H1 (cell line): Measurements from ENCODE around the gene FGF14. TPM values are rescaled to one million over a fixed set of nuclear protein-coding genes. Genes with fewer than 3 reads are reported as not detected.

Experiments used
- CTCF ChIA-PET: fragments of 300-600 bp; sonication (Branson Sonifier 250); formaldehyde crosslinking; loops from one replicate; lab custom pipeline; 2021; ENCODE audit not compliant: partially characterized antibody; lab: Charles Lee
- POLR2A ChIA-PET: fragments of 300-600 bp; sonication (Branson Sonifier 250); formaldehyde crosslinking; loops from one replicate; lab custom pipeline; 2021; ENCODE audit warnings: inconsistent platforms; ENCODE audit not compliant: partially characterized antibody; lab: Charles Lee
- DNase-seq, 2 experiments: peaks; one replicate each; pipeline versions ENCODE4 v3.0.0 to v3.0.0-alpha.2; 2010 to 2022; ENCODE audit warnings: low spot score in 2 of 2, low read depth in 1 of 2, mixed read lengths in 1 of 2
- FAIRE-seq: peaks from 2 replicates; lab custom pipeline; 2011; peaks lifted over from hg19 to GRCh38; lab: Jason Lieb, UNC
- H2AFZ ChIP-seq: 2 replicates; pipeline ENCODE4 v1.8.1; 2012; ENCODE audit warnings: low read length, inconsistent platforms
- H2AK5ac ChIP-seq: 2 replicates; pipeline ENCODE4 v1.6.1; 2013; ENCODE audit warnings: low read depth, low read length
- H2BK120ac ChIP-seq: replicated peaks from 2 replicates; pipeline ENCODE3; 2013; ENCODE audit warnings: low read depth, low read length, inconsistent platforms
- H2BK12ac ChIP-seq: 2 replicates; pipeline ENCODE4 v1.6.1; 2013; ENCODE audit warnings: low read depth, low read length
- H2BK15ac ChIP-seq: 2 replicates; pipeline ENCODE4 v1.6.1; 2013; ENCODE audit warnings: low read length
- H2BK20ac ChIP-seq: 2 replicates; pipeline ENCODE4 v1.6.1; 2013; ENCODE audit warnings: low read length
- H2BK5ac ChIP-seq: 2 replicates; pipeline ENCODE4 v1.6.1; 2013; ENCODE audit warnings: low read depth, low read length
- H3K14ac ChIP-seq: 2 replicates; pipeline ENCODE4 v1.6.1; 2013; ENCODE audit warnings: inconsistent platforms; ENCODE audit not compliant: insufficient read length
- H3K18ac ChIP-seq: 2 replicates; pipeline ENCODE4 v1.6.1; 2013; ENCODE audit warnings: low read length; ENCODE audit errors: extremely low read depth
- H3K23ac ChIP-seq: 2 replicates; pipeline ENCODE4 v1.6.1; 2013; ENCODE audit warnings: inconsistent platforms; ENCODE audit not compliant: insufficient read length
- H3K23me2 ChIP-seq: 2 replicates; pipeline ENCODE4 v1.6.1; 2013; ENCODE audit warnings: low read depth, low read length
- H3K27ac ChIP-seq: 2 replicates; pipeline ENCODE4 v1.6.1; 2011; ENCODE audit warnings: low read depth, low read length, inconsistent platforms
- H3K27me3 ChIP-seq, 4 experiments: replicated peaks in 1 of 4; 1 replicate in 1 of 4; 2 replicates in 3 of 4; pipeline versions ENCODE4 v1.6.1 to v1.8.1; 2011 to 2013; ENCODE audit warnings: low read length in 3 of 4, mild to moderate bottlenecking in 3 of 4, inconsistent platforms in 2 of 4, mixed read lengths in 2 of 4, moderate library complexity in 1 of 4; ENCODE audit not compliant: control insufficient read depth in 3 of 4, insufficient read depth in 3 of 4; ENCODE audit errors: extremely low read depth in 1 of 4
- H3K36me3 ChIP-seq, 4 experiments: 2 replicates each; pipeline versions ENCODE4 v1.6.1 to v1.8.1; 2011 to 2013; ENCODE audit warnings: mild to moderate bottlenecking in 4 of 4, low read length in 3 of 4, moderate library complexity in 2 of 4, control low read depth in 1 of 4, inconsistent platforms in 1 of 4; ENCODE audit not compliant: insufficient read depth in 4 of 4, control insufficient read depth in 2 of 4
- H3K4ac ChIP-seq: replicated peaks from 2 replicates; pipeline ENCODE3; 2013; ENCODE audit warnings: low read length, low read depth, mixed read lengths, inconsistent platforms; ENCODE audit not compliant: insufficient read length
- H3K4me1 ChIP-seq, 4 experiments: replicated peaks in 1 of 4; 1 replicate in 1 of 4; 2 replicates in 3 of 4; pipeline versions ENCODE4 v1.6.1 to v1.8.1; 2011 to 2013; ENCODE audit warnings: low read length in 3 of 4, inconsistent platforms in 2 of 4, mixed read lengths in 1 of 4; ENCODE audit not compliant: insufficient read depth in 4 of 4, control insufficient read depth in 3 of 4
- H3K4me2 ChIP-seq, 2 experiments: 2 replicates each; pipeline versions ENCODE4 v1.6.1 to v1.8.1; 2011 to 2013; ENCODE audit warnings: low read depth in 2 of 2, low read length in 2 of 2, control low read depth in 1 of 2, inconsistent platforms in 1 of 2, mild to moderate bottlenecking in 1 of 2; ENCODE audit not compliant: insufficient read depth in 1 of 2
- H3K4me3 ChIP-seq, 4 experiments: fragments of 200-600, 300-600 bp in 1 of 4; sonication (generic), shearing (Covaris generic), sonication (Bioruptor Twin) in 1 of 4; 2 replicates each; pipeline versions ENCODE4 v1.5.1 to v1.8.1; 2011 to 2016; ENCODE audit warnings: low read length in 4 of 4, low read depth in 3 of 4, control low read depth in 2 of 4, inconsistent platforms in 2 of 4, mild to moderate bottlenecking in 2 of 4, mixed read lengths in 1 of 4, moderate library complexity in 1 of 4; ENCODE audit not compliant: insufficient read depth in 2 of 4; ENCODE audit errors: extremely low read depth in 1 of 4
- H3K56ac ChIP-seq: replicated peaks from 2 replicates; pipeline ENCODE3; 2013; ENCODE audit warnings: low read depth, mild to moderate bottlenecking, mixed read lengths, low read length, inconsistent platforms; ENCODE audit not compliant: insufficient read length
- H3K79me1 ChIP-seq: 2 replicates; pipeline ENCODE4 v1.6.1; 2013; ENCODE audit warnings: low read depth, low read length, control low read depth
- H3K79me2 ChIP-seq, 2 experiments: 2 replicates each; pipeline versions ENCODE4 v1.6.1 to v1.8.1; 2012 to 2013; ENCODE audit warnings: low read length in 2 of 2, mild to moderate bottlenecking in 2 of 2, inconsistent platforms in 1 of 2; ENCODE audit not compliant: insufficient read depth in 2 of 2, control insufficient read depth in 1 of 2
- H3K9ac ChIP-seq, 4 experiments: replicated peaks in 1 of 4; 1 replicate in 1 of 4; 2 replicates in 3 of 4; pipeline versions ENCODE4 v1.6.1 to v1.8.1; 2011 to 2013; ENCODE audit warnings: low read depth in 3 of 4, low read length in 3 of 4, control low read depth in 2 of 4, mild to moderate bottlenecking in 2 of 4, moderate library complexity in 2 of 4, inconsistent platforms in 1 of 4; ENCODE audit errors: extremely low read depth in 1 of 4
- H3K9me3 ChIP-seq, 2 experiments: 2 replicates each; pipeline versions ENCODE4 v1.6.1 to v1.8.1; 2012 to 2013; ENCODE audit warnings: mild to moderate bottlenecking in 2 of 2, moderate library complexity in 2 of 2, control low read depth in 1 of 2, inconsistent platforms in 1 of 2, low read depth in 1 of 2, low read length in 1 of 2, mixed read lengths in 1 of 2; ENCODE audit not compliant: insufficient read depth in 2 of 2
- H4K20me1 ChIP-seq, 2 experiments: replicated peaks in 1 of 2; 2 replicates each; pipeline versions ENCODE3 to v1.8.1; 2011 to 2013; ENCODE audit warnings: inconsistent platforms in 2 of 2, low read length in 2 of 2, mild to moderate bottlenecking in 1 of 2; ENCODE audit not compliant: insufficient read depth in 2 of 2, control insufficient read depth in 1 of 2
- H4K5ac ChIP-seq: 2 replicates; pipeline ENCODE4 v1.6.1; 2013; ENCODE audit warnings: low read length, low read depth, mixed read lengths, inconsistent platforms; ENCODE audit not compliant: insufficient read length
- H4K8ac ChIP-seq: 2 replicates; pipeline ENCODE4 v1.8.0; 2013; ENCODE audit warnings: mild to moderate bottlenecking, moderate library complexity, low read length, inconsistent platforms; ENCODE audit not compliant: insufficient read depth; ENCODE audit errors: extremely low read depth
- H4K91ac ChIP-seq: replicated peaks from 2 replicates; pipeline ENCODE3; 2013; ENCODE audit warnings: low read length, mixed read lengths, inconsistent platforms; ENCODE audit not compliant: insufficient read length
- BRCA1 ChIP-seq: IDR thresholded peaks from 2 replicates; pipeline ENCODE4 v1.6.1; 2012; ENCODE audit warnings: low read depth, low read length, improper control_type of control experiment
- EGR1 ChIP-seq: IDR thresholded peaks from 2 replicates; pipeline ENCODE4 v1.6.1; 2011; ENCODE audit warnings: low read depth, low read length, borderline replicate concordance
- FOSL1 ChIP-seq: IDR thresholded peaks from 2 replicates; pipeline ENCODE4 v1.6.1; 2011; ENCODE audit warnings: mild to moderate bottlenecking, low read depth, low read length, moderate library complexity; ENCODE audit not compliant: insufficient read depth
- JUND ChIP-seq: IDR thresholded peaks from 2 replicates; pipeline ENCODE4 v1.6.1; 2011; ENCODE audit warnings: mild to moderate bottlenecking, improper control_type of control experiment, low read length
- KDM1A ChIP-seq: fragments of 200-600, 300-600 bp; sonication (generic); IDR thresholded peaks from 2 replicates; pipeline ENCODE4 v1.7.1; 2016; ENCODE audit warnings: mild to moderate bottlenecking, low read length, borderline replicate concordance
- KDM4A ChIP-seq: IDR thresholded peaks from one replicate; pipeline ENCODE4 v1.7.1; 2012; ENCODE audit warnings: low read depth, mild to moderate bottlenecking, moderate library complexity, low read length, inconsistent platforms; ENCODE audit not compliant: severe bottlenecking
- MAFK ChIP-seq: IDR thresholded peaks from 2 replicates; pipeline ENCODE4 v1.6.1; 2012; ENCODE audit warnings: low read depth, mild to moderate bottlenecking, improper control_type of control experiment, low read length
- RBBP5 ChIP-seq: IDR thresholded peaks from 2 replicates; pipeline ENCODE4 v1.7.1; 2012; ENCODE audit warnings: low read depth, mild to moderate bottlenecking, inconsistent platforms, low read length, moderate library complexity, borderline replicate concordance
- RFX5 ChIP-seq: IDR thresholded peaks from 2 replicates; pipeline ENCODE4 v1.6.1; 2011; ENCODE audit warnings: low read depth, low read length, improper control_type of control experiment, borderline replicate concordance
- SIRT6 ChIP-seq: IDR thresholded peaks from one replicate; pipeline ENCODE4 v1.7.1; 2012; ENCODE audit warnings: low read length, inconsistent platforms
- SIX5 ChIP-seq: IDR thresholded peaks from 2 replicates; pipeline ENCODE4 v1.6.1; 2011; ENCODE audit warnings: mild to moderate bottlenecking, low read depth, low read length
- TEAD4 ChIP-seq: IDR thresholded peaks from 2 replicates; pipeline ENCODE4 v1.6.1; 2012; ENCODE audit warnings: low read depth, low read length, inconsistent platforms, mixed read lengths
- WGBS, 2 experiments: shearing (Covaris generic) in 1 of 2; methylation state at CpG; one replicate each; pipeline versions ENCODE4 v1.1.6 to v1.1.7; 2013 to 2015; ENCODE audit warnings: low lambda C conversion rate in 2 of 2, mixed read lengths in 2 of 2, inconsistent platforms in 1 of 2, low coverage in 1 of 2, missing lambda C conversion rate in 1 of 2; ENCODE audit not compliant: insufficient replicate concordance in 2 of 2, insufficient coverage in 1 of 2, insufficient read length in 1 of 2; ENCODE audit errors: extremely low coverage in 1 of 2, missing lambda C conversion rate in 1 of 2; 5-methylcytosine and 5-hydroxymethylcytosine counted together
- polyA plus RNA-seq, 7 experiments: library from polyadenylated mRNA; depleted of rRNA in 3 of 7; stranded (reverse) in 5 of 7; unstranded in 2 of 7; fragments of >200 nt in 5 of 7; fragments of 200-250 nt in 2 of 7; gene quantifications; 1 replicate in 5 of 7; 2 replicates in 1 of 7; 4 replicates in 1 of 7; pipeline versions ENCODE4 v1.2.1 to v1.2.3, GENCODE V29; 2011 to 2013; ENCODE audit warnings: missing spikeins in 2 of 7, mixed read lengths in 2 of 7
- total RNA-seq: library from RNA; stranded (reverse); fragmentation: NEBNext Ultra II Directional; extraction: Animal tissue kit (Norgen Biotek cat#: 25700); gene quantifications from 2 replicates; pipeline ENCODE4 v1.2.1, GENCODE V29; 2021

Gene FGF14
- total and polyA plus RNA-seq, 2 of the 8 experiments (the other 6 are each of a cell fraction or from before 2014, with no cell fraction given) = 0.05 to 0.58 TPM

DNA sequence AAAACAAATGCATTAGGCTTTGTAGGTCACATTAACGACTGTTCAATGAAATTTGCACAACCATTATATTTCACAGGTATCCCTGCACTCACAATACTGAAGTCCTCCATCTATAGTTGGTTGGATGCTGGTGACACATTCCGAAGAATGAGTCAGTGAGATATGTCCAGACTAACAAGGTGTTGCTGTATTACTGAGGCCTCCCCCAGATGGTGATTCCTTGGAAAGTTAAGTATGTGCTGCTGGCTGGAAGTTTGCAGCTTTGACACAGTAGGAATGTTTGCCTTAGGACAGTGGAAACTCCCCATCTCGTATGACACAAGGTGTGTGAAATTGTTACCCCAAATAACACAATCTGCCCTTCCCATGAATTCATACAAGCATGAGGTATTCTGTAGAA is 46.6 kb downstream of the FGF14 start:
- Histone ChIP-seq H2BK12ac (no peak overlapping the region), H3K79me2 (no peaks in the 10 kb centered on the region), H3K27me3 (no peaks in the 10 kb centered on the region), H3K23ac (no peak overlapping the region), H2AFZ (no peak overlapping the region), H3K9me3 (no peaks in the 10 kb centered on the region), H2BK120ac (no peak overlapping the region), H4K91ac (no peak overlapping the region), H2AK5ac (no peak overlapping the region), H4K8ac (no peak overlapping the region), H4K5ac (no peak overlapping the region), H3K18ac (no peak overlapping the region), H3K56ac (no peak overlapping the region), H3K27ac (no peak overlapping the region), H4K20me1 (no peaks in the 10 kb centered on the region), H2BK20ac (no peak overlapping the region), H3K4me2 (no peak overlapping the region), H2BK5ac (no peak overlapping the region), H3K4ac (no peak overlapping the region), H3K23me2 (no peaks in the 10 kb centered on the region), H3K36me3 (no peaks in the 10 kb centered on the region), H3K9ac (no peak overlapping the region), H2BK15ac (no peak overlapping the region), H3K4me3 (no peak overlapping the region), H3K14ac (no peak overlapping the region), H3K4me1 (no peaks in the 10 kb centered on the region), H3K79me1 (no peaks in the 10 kb centered on the region)
- ChIA-PET POLR2A (no interaction called here), CTCF (no interaction called here)
- WGBS, 2 experiments = 91% methylated on average over 3 of the region's 3 CpGs; no CpG with 5 or more reads in 1 of the 2 experiments
- FAIRE-seq = no peak
- DNase-seq = no peak
- TF ChIP-seq SIX5 (no peak), KDM1A (no peak), TEAD4 (no peak), RFX5 (no peak), FOSL1 (no peak), KDM4A (no peak), RBBP5 (no peak), BRCA1 (no peak), EGR1 (no peak), SIRT6 (no peak), MAFK (no peak), JUND (no peak)
